ENCODE data around the gene FKBP14.
A peak's percentile ranks its signal among the peaks of the same experiment; 100 is the strongest.
"Not testable (repeated sequence)": the region's sequence is repeated elsewhere in the genome, so short reads cannot be mapped to it uniquely, and the experiment has no call there.

FKBP14 gene

GRCh38 chr7:30066687-30067086 lies 40.2 kb upstream of the FKBP14 start:
- H3K4me2 ChIP-seq (ENCODE audit: low read depth, low read length, poor library complexity, severe bottlenecking), result no peak overlapping the region
- H3K9me2 ChIP-seq (replicated peaks; ENCODE audit: insufficient read depth, low read length), result no peaks in the 10 kb centered on the region
- no peak overlapping the region for H3K4me3 ChIP-seq (ENCODE audit: insufficient read depth, low read length, poor library complexity, severe bottlenecking)
- H3K9ac ChIP-seq (ENCODE audit: low read length), result no peak overlapping the region
- TF ChIP-seq CTCF (IDR thresholded peaks at IDR 0.05; ENCODE audit: insufficient read depth, low read length, poor library complexity, severe bottlenecking), result no peak
- no peak for TF ChIP-seq EZH2phosphoT487 (conservative IDR thresholded peaks at IDR 0.05; ENCODE audit: low read length)
- no peaks in the 10 kb centered on the region for H3K79me2 ChIP-seq (ENCODE audit: insufficient read depth, low read length)
- H2AFZ ChIP-seq (ENCODE audit: low read depth, low read length, severe bottlenecking), result no peak overlapping the region
- H3K36me3 ChIP-seq (ENCODE audit: low read length), result no peaks in the 10 kb centered on the region
- no peak overlapping the region for H3K27ac ChIP-seq (ENCODE audit: low read depth, low read length)
- no peaks in the 10 kb centered on the region for H4K20me1 ChIP-seq (ENCODE audit: low read depth, low read length)
- no peaks in the 10 kb centered on the region for H3K27me3 ChIP-seq (ENCODE audit: low read length)
- H3F3A ChIP-seq (ENCODE audit: insufficient read depth), result no peaks in the 10 kb centered on the region
- no peaks in the 10 kb centered on the region for H3K9me3 ChIP-seq (ENCODE audit: insufficient read depth, low read length)

- H3K36me3 ChIP-seq (ENCODE audit: low read length), result no peaks in the 10 kb centered on the region
- no peak overlapping the region for H3K4me2 ChIP-seq (ENCODE audit: low read depth, low read length, poor library complexity, severe bottlenecking)
- no peak for TF ChIP-seq EZH2phosphoT487 (conservative IDR thresholded peaks at IDR 0.05; ENCODE audit: low read length)
- no peak for TF ChIP-seq CTCF (IDR thresholded peaks at IDR 0.05; ENCODE audit: insufficient read depth, low read length, poor library complexity, severe bottlenecking)
- H3K9ac ChIP-seq (ENCODE audit: low read length), result no peak overlapping the region
- no peaks in the 10 kb centered on the region for H3K9me3 ChIP-seq (ENCODE audit: insufficient read depth, low read length)
- no peaks in the 10 kb centered on the region for H4K20me1 ChIP-seq (ENCODE audit: low read depth, low read length)
- H3F3A ChIP-seq (ENCODE audit: insufficient read depth), result no peaks in the 10 kb centered on the region
- H3K9me2 ChIP-seq (replicated peaks; ENCODE audit: insufficient read depth, low read length), result no peaks in the 10 kb centered on the region
- no peak overlapping the region for H2AFZ ChIP-seq (ENCODE audit: low read depth, low read length, severe bottlenecking)
- no peaks in the 10 kb centered on the region for H3K27me3 ChIP-seq (ENCODE audit: low read length)
- H3K4me3 ChIP-seq (ENCODE audit: insufficient read depth, low read length, poor library complexity, severe bottlenecking), result no peak overlapping the region
- no peaks in the 10 kb centered on the region for H3K79me2 ChIP-seq (ENCODE audit: insufficient read depth, low read length)
- H3K27ac ChIP-seq (ENCODE audit: low read depth, low read length), result no peak overlapping the region
Observed at GRCh38 chr7:30065746-30066145, 39.2 kb upstream of the FKBP14 start.

GRCh38 chr7:30062587-30062986 lies 36.1 kb upstream of the FKBP14 start:
- TF ChIP-seq CTCF (IDR thresholded peaks at IDR 0.05; ENCODE audit: insufficient read depth, low read length, poor library complexity, severe bottlenecking) (peak; percentile 73), EZH2phosphoT487 (conservative IDR thresholded peaks at IDR 0.05; ENCODE audit: low read length) (no peak)
- Histone ChIP-seq H2AFZ (ENCODE audit: low read depth, low read length, severe bottlenecking) (no peak overlapping the region), H3K4me3 (ENCODE audit: insufficient read depth, low read length, poor library complexity, severe bottlenecking) (no peak overlapping the region), H3K9me2 (replicated peaks; ENCODE audit: insufficient read depth, low read length) (no peaks in the 10 kb centered on the region), H3K36me3 (ENCODE audit: low read length) (peaks cover 6% of the 10 kb centered on the region; the same call in 1 of the 2 replicates), H3K27ac (ENCODE audit: low read depth, low read length) (no peak overlapping the region), H3F3A (ENCODE audit: insufficient read depth) (no peaks in the 10 kb centered on the region), H3K79me2 (ENCODE audit: insufficient read depth, low read length) (no peaks in the 10 kb centered on the region), H4K20me1 (ENCODE audit: low read depth, low read length) (no peaks in the 10 kb centered on the region), H3K4me2 (ENCODE audit: low read depth, low read length, poor library complexity, severe bottlenecking) (no peak overlapping the region), H3K9me3 (ENCODE audit: insufficient read depth, low read length) (no peaks in the 10 kb centered on the region), H3K9ac (ENCODE audit: low read length) (no peak overlapping the region), H3K27me3 (ENCODE audit: low read length) (no peaks in the 10 kb centered on the region)

- not testable (repeated sequence) for H3K4me3 ChIP-seq (ENCODE audit: insufficient read depth, low read length, poor library complexity, severe bottlenecking)
Observed at GRCh38 chr7:30061786-30062185, 35.3 kb upstream of the FKBP14 start.

More at GRCh38 chr7:30061786-30062185, 35.3 kb upstream of the FKBP14 start:
- H3K9ac ChIP-seq (ENCODE audit: low read length); H3K4me2 ChIP-seq (ENCODE audit: low read depth, low read length, poor library complexity, severe bottlenecking); H3F3A ChIP-seq (ENCODE audit: insufficient read depth); H4K20me1 ChIP-seq (ENCODE audit: low read depth, low read length); H3K9me3 ChIP-seq (ENCODE audit: insufficient read depth, low read length); H3K79me2 ChIP-seq (ENCODE audit: insufficient read depth, low read length); H3K9me2 ChIP-seq (replicated peaks; ENCODE audit: insufficient read depth, low read length); H3K27me3 ChIP-seq (ENCODE audit: low read length); H3K36me3 ChIP-seq (ENCODE audit: low read length); H3K27ac ChIP-seq (ENCODE audit: low read depth, low read length): not testable (repeated sequence)
- H2AFZ ChIP-seq (ENCODE audit: low read depth, low read length, severe bottlenecking), result peak overlapping the region; percentile 14
- peak; percentile 61 for TF ChIP-seq CTCF (IDR thresholded peaks at IDR 0.05; ENCODE audit: insufficient read depth, low read length, poor library complexity, severe bottlenecking)

Measured in SU-DHL-6 (cell line).